PC-3 (cell line): ENCODE measurements around the gene OSMR.
"Not testable (repeated sequence)": the region's sequence is repeated elsewhere in the genome, so short reads cannot be mapped to it uniquely, and the experiment has no call there.

Experiments used
- EZH2 ChIP-seq: fragments of 300-600 bp; sonication (generic); IDR thresholded peaks from one replicate; pipeline ENCODE4 v1.6.1; 2017; ENCODE audit warnings: antibody characterized with exemption, mild to moderate bottlenecking, low read length; ENCODE audit not compliant: unreplicated experiment
- TF ChIP-seq, protein P1 (sequence below): fragments of 300-600 bp; sonication (generic); conservative IDR thresholded peaks from 2 replicates; pipeline ENCODE4 v1.5.1; 2017; ENCODE audit warnings: antibody characterized with exemption, low read depth, mild to moderate bottlenecking, low read length

DNA sequence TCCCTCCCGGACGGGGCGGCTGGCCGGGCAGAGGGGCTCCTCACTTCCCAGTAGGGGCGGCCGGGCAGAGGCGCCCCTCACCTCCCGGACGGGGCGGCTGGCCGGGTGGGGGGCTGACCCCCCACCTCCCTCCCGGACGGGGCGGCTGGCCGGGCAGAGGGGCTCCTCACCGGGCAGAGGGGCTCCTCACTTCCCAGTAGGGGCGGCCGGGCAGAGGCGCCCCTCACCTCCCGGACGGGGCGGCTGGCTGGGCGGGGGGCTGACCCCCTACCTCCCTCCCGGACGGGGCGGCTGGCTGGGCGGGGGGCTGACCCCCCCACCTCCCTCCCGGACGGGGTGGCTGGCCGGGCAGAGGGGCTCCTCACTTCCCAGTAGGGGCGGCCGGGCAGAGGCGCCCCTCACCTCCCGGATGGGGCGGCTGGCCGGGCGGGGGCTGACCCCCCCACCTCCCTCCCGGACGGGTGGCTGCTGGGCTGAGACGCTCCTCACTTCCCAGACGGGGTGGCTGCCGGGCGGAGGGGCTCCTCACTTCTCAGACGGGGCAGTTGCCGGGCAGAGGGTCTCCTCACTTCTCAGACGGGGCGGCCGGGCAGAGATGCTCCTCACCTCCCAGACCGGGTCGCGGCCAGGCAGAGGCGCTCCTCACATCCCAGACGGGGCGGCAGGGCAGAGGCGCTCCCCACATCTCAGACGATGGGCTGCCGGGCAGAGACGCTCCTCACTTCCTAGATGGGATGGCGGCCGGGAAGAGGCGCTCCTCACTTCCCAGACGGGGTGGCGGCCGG is 16.4 kb downstream of the OSMR start:
- TF ChIP-seq, protein P1, sequence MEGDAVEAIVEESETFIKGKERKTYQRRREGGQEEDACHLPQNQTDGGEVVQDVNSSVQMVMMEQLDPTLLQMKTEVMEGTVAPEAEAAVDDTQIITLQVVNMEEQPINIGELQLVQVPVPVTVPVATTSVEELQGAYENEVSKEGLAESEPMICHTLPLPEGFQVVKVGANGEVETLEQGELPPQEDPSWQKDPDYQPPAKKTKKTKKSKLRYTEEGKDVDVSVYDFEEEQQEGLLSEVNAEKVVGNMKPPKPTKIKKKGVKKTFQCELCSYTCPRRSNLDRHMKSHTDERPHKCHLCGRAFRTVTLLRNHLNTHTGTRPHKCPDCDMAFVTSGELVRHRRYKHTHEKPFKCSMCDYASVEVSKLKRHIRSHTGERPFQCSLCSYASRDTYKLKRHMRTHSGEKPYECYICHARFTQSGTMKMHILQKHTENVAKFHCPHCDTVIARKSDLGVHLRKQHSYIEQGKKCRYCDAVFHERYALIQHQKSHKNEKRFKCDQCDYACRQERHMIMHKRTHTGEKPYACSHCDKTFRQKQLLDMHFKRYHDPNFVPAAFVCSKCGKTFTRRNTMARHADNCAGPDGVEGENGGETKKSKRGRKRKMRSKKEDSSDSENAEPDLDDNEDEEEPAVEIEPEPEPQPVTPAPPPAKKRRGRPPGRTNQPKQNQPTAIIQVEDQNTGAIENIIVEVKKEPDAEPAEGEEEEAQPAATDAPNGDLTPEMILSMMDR: not testable (repeated sequence)
- not testable (repeated sequence) for TF ChIP-seq EZH2
